OCI-LY7 (cell line): ENCODE measurements around the gene TRAF2.

Source experiments
- CTCF ChIP-seq: fragments of 200-600 bp; sonication (generic); conservative IDR thresholded peaks from 2 replicates; pipeline ENCODE4 v1.5.1; 2014; ENCODE audit warnings: mild to moderate bottlenecking, antibody characterized with exemption, low read length, moderate library complexity, mixed read lengths
- EZH2phosphoT487 ChIP-seq: fragments of 200-600 bp; sonication (generic); IDR thresholded peaks from 2 replicates; pipeline ENCODE4 v1.6.1; 2018; ENCODE audit warnings: low read depth, borderline replicate concordance, mild to moderate bottlenecking, mixed run types, antibody characterized with exemption, low read length, moderate library complexity, mixed read lengths

GRCh38 chr9:136889858-136890257, 3.5 kb downstream of the TRAF2 start:
- TF ChIP-seq CTCF (no peak), EZH2phosphoT487 (no peak)
